HG03045 (cell line): Measurements from ENCODE around the gene SYCP2L.
"Not testable (repeated sequence)": the region's sequence is repeated elsewhere in the genome, so short reads cannot be mapped to it uniquely, and the experiment has no call there.

Experiments used
- ATAC-seq: cut with Tn5 transposase; IDR thresholded peaks from one replicate; pipeline ENCODE4 v1.9.1; 2021; ENCODE audit warnings: mild to moderate bottlenecking, moderate library complexity; ENCODE audit not compliant: unreplicated experiment

Gene SYCP2L

GRCh38 chr6:10954590-10955010 is 67.7 kb downstream of the SYCP2L start:
- ATAC-seq, result peak; percentile 77

DNA sequence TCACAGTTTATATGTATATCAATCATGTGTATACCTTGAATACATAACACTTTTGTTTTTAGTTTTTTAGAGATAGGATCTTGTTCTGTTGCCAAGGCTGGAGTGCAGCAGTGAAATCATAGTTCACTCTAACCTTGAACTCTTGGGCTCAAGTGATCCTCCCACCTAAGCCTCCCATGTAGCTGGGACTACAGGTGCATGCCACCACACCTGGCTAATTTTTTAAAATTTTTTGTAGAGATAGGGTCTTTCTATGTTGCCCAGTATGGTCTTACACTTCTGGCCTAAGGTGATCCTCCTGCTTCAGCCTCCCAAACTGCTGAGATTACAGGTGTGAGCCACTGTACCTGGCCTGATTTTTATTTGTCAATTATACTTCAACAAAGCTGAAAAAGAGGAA is 69.9 kb downstream of the SYCP2L start:
- ATAC-seq, result no peak

DNA sequence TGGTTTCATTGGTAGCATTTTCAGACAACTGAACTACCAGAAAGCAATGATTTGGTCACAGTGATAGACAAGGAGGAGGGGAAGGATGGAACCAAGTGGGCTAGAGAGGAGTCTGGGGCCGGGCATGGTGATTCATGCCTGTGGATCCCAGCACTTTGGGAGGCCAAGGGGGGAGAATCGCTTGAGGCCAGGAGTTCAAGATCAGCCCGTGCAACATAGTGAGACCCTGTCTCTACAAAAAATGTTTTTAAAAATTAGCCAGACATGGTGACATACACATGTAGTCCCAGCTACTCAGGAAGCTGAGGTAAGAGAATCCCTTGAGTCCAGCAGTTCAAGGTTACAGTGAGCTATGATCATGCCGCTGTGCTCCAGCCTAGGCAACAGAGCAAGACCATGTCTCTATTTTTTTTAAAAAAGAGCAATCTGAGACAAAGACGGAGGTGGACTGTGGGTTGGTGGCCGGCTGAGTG is 70.6 kb downstream of the SYCP2L start:
- no peak for ATAC-seq

GRCh38 chr6:10960171-10960570 is 73.3 kb downstream of the SYCP2L start:
- ATAC-seq, result no peak

DNA sequence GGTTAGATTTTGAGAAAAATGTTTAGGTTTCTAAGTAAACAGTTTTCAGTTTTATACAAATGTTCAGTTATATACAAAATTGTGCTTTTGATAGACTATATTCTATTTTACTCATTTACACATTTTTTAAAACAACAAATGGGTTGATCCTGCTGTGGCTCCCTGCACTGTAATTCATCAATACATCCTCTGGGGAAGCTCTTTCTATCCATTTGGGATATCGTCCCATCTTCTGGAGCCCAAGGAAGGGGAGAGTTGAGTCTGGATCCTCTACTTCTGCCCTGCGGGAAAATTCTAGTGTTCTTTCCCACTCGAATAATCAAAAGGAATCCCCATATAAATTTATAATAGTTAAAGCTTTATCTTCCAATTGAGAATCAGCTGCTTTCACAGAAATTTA is 75.0 kb downstream of the SYCP2L start:
- no peak for ATAC-seq

DNA sequence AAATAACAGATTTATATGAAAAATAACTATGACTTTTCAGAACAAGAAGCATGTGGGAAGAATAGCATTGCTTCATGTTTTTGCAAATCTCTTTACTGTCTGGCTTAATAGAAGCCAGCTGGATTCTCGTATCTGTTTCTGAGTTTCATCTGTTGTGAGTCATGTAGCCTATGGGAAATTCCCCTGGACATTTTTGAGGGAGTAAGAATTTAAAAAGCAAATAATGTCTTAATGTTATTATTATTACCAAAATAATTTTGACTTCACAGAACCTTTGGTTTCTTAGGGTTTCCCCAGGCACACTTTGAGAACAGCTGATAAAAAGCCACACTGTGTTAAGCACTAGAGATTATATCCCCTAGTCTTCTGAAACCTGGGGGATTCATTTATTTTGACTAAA is 75.8 kb downstream of the SYCP2L start:
- peak; percentile 69 for ATAC-seq

- ATAC-seq, result no peak
These were observed 76.3 kb downstream of the SYCP2L start for GRCh38 chr6:10963113-10963512.

DNA sequence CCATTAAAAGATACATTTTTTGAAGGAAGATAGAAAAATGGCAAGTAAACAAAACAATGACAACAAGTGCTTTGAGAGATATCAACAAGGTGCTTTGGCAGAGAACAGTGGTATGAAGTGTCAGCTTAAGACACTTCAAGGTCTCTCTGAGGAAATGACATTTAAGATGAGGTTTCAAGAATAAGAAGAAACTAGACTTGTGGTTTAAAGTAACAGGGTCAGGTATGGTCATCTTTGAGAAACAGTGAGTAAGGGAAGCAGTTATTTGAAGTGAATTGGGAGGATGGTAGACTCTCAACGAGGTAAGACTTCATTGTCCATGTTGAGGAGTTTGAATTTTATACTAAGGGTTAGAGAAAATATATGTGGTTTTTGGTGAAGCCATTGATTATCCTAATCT is 77.8 kb downstream of the SYCP2L start:
- ATAC-seq, result peak; percentile 78

GRCh38 chr6:10968776-10969175 is 81.9 kb downstream of the SYCP2L start:
- ATAC-seq, result no peak

DNA sequence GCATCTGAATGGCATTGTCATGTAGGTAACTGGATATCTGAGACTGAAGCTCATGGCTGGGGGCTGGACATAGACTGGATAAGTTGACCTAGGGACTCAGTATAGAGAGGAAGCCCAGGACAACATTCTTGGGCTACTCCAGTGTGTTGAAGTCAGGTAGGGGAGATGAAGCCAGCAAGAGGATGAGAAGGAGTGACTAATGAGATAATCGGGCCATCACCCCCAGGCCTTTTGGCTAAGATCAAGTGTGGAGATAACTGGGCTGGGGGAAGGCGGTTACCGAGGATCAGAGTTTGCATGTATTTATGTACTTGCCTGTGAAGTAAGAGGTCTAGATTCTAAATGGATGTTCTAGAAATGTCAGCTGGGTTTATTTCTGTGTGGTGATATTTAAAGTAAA is 83.9 kb downstream of the SYCP2L start:
- ATAC-seq, result no peak

- ATAC-seq, result no peak
These were observed 85.3 kb downstream of the SYCP2L start for GRCh38 chr6:10972196-10972595.

DNA sequence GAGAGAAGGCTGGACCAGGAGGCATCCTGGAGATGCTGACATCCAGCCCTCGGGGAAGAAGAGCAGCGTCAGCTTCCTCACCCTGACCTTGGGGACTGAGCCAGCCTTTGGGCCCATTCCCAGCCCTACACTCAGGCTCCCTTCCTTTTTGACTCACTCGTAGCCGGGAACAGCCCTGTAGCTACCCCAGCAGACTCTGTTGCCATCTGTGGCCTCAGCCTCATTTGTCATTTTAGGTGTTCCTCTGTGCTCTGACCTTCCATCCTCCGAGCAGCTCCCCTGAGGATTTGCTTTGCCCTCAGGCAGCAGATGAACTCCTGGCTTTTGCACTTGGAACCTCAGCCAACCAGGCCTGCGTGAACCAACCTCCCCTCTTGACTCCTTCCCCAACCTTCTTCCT is 89.7 kb downstream of the SYCP2L start:
- no peak for ATAC-seq

DNA sequence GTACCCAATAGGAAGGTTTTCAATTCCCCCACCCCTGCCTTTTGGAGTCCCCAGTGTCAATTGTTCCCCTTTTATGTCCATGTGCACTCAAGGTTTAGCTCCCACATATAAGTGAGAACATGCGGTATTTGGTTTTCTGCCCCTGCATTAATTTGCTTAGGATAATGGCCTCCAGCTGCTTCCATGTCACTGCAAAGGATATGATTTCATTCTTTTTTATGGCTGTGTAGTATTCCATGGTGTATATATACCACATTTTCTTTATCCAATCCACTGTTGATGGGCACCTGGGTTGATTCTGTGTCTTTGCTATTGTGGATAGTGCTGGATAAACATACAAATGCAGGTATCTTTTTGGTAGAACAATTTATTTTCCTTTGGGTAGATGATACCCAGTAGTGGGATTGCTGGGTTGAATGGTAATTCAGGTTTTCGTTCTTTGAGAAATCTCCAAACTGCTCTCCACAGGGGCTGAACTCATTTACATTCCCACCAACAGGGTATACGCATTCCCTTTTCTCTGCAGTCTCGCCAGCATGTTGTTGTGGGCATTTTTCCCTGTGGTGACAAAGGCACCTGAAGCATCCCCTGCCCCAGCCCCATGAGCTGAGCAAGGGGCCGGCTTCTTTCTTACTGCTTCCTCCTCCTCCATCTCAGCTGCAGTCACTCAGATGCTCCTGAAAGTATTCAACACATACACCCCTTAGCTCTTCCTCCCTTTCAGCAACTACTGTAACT is 90.5 kb downstream of the SYCP2L start:
- ATAC-seq, result no peak

DNA sequence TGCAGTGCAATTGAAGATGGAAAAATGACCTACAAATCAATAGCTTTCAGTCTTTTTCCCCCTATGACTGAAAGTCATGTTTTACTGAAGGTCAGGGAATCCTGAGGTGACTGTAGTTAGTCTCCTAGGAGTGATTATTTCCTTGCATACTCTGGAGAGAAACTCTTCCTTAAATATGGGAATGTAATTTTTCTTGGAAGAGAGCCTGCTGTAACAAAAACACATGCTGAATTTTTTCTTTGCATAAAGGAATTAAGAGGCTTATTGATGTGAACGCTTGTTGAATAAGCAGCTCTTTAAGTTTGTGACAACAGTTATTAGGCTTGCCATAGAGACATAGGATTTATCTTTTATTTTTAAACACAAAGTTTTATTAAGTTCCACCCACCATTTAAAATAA is 92.8 kb downstream of the SYCP2L start:
- no peak for ATAC-seq

DNA sequence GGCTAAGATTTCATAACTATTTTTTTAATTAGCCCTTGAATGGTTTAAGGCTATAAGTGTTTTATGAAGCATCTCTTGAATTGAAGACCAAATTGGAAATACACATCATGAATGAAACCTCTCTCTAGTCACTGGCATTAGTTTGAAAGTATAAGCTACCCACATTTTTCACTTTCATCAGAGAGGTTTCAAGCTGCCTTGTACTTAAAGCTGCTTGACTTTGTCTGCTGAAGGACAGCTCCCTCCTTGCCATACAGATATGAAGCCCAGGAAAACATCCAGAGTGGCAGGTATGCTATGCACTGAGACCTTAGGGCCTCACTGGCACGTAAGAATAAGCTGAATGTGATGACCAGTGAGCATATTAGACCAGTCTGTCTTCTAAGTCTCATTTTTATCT is 94.6 kb downstream of the SYCP2L start:
- no peak for ATAC-seq

DNA sequence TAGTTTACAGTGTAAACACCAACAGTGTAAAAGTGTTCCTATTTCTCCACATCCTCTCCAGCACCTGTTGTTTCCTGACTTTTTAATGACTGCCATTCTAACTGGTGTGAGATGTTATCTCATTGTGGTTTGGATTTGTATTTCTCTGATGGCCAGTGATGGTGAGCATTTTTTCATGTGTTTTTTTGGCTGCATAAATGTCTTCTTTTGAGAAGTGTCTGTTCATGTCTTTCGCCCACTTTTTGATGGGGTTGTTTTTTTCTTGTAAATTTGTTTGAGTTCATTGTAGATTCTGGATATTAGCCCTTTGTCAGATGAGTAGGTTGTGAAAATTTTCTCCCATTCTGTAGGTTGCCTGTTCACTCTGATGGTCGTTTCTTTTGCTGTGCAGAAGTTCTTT is 98.1 kb downstream of the SYCP2L start:
- ATAC-seq, result not testable (repeated sequence)

DNA sequence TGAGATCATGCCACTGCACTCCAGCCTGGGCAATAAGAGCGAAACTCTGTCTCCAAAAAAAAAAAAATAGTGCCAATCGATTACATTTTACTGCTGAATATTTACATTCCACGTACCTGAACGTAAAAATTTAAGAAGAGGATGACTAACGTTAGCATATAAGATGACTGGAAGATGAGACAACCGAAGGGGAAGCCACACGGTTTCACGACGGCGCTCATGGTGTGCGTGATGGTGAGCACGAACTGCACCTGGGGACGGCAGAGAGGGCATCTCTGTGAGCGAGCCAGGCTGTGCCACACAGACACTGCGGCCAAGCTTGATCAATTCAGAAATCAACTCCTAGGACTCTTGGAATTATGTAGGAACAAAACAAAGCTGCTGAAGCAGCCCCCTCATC is 102.7 kb downstream of the SYCP2L start:
- no peak for ATAC-seq

GRCh38 chr6:10991115-10991514 is 104.3 kb downstream of the SYCP2L start:
- no peak for ATAC-seq

GRCh38 chr6:10993896-10994295 is 107.0 kb downstream of the SYCP2L start:
- ATAC-seq, result no peak

- no peak for ATAC-seq
These were observed 108.4 kb downstream of the SYCP2L start for GRCh38 chr6:10995114-10995707.

GRCh38 chr6:10999994-11000393 is 113.1 kb downstream of the SYCP2L start:
- no peak for ATAC-seq

GRCh38 chr6:11002176-11002575 is 115.3 kb downstream of the SYCP2L start:
- ATAC-seq, result no peak

- ATAC-seq, result not testable (repeated sequence)
These were observed 116.4 kb downstream of the SYCP2L start for GRCh38 chr6:11003297-11003696.
